ENCODE results near the gene DNAJC6.
"Not testable (repeated sequence)": the region's sequence is repeated elsewhere in the genome, so short reads cannot be mapped to it uniquely, and the experiment has no call there.

Gene DNAJC6

DNA sequence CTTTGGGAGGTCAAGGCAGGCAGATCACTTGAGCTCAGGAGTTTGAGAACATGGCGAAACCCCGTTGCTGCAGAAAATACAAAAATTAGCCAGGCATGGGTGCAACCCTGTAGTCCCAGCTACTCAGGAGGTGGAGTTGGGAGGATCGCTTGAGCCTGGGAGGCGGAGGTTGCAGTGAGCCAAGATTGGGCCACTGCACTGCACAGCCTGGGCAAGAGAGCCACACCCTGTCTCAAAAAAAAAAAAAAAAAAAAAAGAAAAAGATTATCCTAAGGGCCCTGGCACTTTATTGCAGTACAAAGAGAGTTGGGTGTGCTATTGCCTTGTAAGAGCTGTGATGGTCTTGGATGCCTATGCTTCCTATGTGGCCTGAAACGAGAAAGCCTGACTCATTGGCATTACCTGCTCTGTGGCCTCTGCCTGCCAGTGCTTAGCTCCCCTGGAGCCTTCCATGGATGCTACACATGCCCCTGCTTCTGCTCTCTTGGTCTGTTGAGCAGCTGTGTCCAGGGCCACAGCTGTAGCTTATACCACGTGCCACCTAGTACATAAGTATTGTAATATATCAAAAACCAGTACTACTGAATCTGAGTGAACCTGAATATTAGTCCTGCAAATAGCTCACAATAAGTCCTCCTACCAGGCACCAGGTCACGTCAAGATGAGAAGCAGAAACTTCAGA, 45.8 kb downstream of the DNAJC6 start:
- no peak for DNase-seq (ENCODE audit: low read depth in 1 of 2, low spot score in 1 of 2)

DNA sequence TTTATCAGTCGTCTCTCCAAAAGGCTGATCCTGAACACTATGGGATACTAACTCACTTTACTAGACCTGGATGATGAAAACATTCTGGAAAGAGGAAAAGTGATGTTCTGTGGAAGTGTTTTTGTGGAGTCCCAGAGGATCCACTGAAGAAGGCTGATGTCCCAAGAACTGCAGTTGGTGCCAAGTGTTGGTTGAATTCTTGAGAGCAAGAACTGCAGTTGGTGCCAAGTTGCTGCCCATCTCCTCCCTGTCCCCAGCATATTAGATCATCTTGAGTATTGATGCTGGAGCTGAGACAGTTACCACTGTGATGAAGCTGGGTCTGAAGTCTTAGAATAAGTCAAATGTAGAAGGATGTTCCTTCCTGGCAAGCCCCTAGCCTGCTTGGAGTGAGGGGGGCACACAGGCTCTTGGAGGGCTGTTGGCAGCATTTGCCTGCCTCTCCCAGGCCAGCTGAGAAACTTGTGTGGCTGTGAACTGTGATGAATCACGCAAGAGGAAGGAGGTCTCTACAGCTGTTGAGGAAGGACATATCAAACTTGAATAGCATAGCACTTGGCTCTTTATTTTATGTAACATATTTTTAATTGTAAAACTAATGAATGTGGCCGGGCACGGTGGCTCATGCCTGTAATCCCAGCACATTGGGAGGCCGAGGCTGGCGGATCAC, 48.1 kb downstream of the DNAJC6 start:
- DNase-seq (ENCODE audit: low read depth in 1 of 2, low spot score in 1 of 2) = no peak

DNA sequence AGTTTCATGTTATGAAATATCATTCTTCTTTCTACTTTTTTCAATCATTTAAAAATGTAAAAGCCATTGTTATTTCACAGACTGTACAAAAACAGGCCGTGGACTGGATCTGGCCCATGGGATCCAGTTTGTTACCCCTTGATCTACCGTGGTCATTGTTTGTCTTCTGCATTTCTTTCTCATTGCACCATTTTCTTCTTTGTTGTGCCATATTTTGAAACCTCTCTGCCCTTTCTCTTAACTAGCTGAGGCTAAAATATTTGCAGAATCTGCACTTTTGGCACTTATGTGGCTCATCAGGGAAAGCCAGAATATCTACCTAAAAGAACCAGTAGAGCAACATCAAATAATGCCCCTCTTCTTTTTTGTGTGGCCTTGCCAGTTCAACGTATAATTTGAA, 50.5 kb downstream of the DNAJC6 start:
- no peak for DNase-seq (ENCODE audit: low read depth in 1 of 2, low spot score in 1 of 2)

DNA sequence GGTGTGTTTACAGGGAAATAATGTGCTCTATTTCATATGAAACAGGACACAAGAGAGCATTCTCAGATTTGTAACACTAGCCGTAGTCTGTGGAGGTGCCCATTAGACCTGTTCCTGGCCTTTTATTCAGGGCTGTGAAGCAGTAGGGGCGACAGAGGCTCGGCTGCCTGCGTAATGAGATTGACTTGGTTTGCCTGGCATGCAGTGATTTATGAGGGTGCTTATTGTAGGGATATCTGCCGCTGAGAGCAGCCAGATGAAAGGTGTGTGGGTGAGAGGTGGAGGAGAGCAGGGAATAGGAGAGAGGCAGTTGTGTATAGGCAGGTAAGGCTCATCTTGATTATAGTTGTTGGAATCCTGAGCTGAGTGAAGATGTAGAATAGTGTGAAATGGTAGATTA, 51.3 kb downstream of the DNAJC6 start:
- no peak for DNase-seq (ENCODE audit: low read depth in 1 of 2, low spot score in 1 of 2)

DNA sequence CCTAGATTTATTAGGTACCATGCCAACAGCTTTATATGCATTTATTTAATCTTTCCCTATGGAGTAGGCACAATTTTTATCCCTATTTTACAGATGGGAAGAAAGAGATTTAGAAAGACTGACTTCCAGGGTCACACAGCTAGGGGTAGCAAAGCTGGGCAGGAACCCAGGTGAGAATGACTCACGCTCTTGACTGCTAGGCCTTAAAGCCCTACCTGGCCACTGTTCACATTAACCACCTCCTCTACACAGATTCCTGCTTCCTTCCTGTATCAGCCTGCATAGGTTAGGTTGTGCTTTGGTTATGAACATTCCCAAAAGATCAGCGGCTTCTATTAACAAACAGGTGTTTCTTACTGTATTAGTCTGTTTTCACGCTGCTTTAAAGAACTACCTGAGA, 53.2 kb downstream of the DNAJC6 start:
- DNase-seq (ENCODE audit: low read depth in 1 of 2, low spot score in 1 of 2) = no peak

DNA sequence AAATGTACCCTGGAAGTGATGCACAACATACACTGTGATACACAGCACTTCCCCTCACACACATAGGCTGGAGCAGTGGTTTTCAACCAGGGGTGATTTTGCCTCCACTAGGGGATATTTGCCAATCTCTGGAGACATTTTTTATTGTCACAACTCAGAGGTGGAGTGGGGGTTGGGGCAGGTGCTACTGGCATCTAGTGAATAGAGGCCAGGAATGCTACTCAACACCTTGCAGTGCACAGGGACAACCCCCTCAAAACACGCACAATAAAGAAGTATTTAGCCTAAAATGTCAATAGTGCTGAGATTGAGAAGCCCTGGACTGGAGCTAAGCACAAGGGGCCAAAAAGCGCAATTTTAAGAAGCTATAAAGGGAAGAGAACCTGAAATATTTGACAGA, 54.1 kb downstream of the DNAJC6 start:
- DNase-seq (ENCODE audit: low read depth in 1 of 2, low spot score in 1 of 2) = no peak

DNA sequence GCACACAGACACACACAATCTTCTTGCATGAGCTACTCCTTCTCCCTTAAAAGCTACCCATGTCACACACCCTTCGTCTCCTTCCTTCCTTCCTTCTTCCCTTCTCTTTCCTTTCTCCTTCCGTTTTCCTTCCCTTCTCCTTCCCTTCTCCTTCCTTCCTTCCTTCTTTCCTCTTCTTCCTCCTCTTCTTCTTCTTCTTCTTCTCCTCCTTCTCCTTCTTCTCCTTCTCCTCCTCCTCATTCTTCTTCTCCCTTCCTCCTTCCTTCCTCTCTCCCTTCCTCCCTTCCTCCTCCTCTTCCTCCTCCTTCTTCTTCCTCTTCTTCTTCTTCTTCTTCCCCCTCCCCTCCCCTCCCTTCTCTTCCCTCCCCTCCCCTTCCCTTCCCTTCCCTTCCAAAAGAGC, 59.1 kb downstream of the DNAJC6 start:
- DNase-seq (ENCODE audit: low read depth in 1 of 2, low spot score in 1 of 2) = no peak

DNA sequence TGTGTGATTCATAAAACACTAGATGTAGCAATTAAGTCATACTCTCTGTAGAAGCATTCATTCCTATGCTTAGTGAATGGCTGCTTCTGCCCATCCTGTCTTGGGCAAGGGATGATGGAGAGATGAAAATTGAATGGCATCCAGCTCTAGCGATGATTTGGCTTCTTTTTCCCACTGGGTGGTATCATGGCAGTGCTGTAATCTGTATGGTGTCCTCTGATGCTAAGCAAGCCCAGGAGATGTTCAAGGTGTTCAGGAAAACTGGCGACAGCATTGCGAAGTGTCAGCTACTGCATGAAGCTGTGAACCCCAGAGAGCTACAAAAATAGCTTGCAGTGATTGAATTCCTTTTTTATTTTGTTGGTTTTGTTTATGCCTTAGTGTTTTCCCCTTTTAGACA, 62.2 kb downstream of the DNAJC6 start:
- DNase-seq (ENCODE audit: low read depth in 1 of 2, low spot score in 1 of 2) = no peak

DNA sequence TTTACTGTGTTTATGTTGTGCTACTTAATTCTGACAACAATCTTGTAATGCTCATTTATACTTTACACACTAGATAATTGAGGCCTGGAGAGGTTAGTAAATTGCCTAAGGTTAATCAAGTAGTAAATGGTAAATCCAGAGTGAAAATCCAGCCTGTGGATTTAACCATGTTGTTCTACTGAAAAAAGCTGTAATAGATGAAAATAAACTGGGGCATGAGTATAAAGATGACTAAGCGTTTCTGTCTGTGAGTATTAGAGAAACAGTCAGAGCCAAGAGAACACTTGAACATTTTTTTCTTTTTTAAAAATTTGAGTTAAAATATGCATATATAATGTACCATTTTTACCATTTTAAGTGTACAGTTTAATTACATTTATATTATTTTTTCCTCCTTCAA, 63.2 kb downstream of the DNAJC6 start:
- no peak for DNase-seq (ENCODE audit: low read depth in 1 of 2, low spot score in 1 of 2)

DNA sequence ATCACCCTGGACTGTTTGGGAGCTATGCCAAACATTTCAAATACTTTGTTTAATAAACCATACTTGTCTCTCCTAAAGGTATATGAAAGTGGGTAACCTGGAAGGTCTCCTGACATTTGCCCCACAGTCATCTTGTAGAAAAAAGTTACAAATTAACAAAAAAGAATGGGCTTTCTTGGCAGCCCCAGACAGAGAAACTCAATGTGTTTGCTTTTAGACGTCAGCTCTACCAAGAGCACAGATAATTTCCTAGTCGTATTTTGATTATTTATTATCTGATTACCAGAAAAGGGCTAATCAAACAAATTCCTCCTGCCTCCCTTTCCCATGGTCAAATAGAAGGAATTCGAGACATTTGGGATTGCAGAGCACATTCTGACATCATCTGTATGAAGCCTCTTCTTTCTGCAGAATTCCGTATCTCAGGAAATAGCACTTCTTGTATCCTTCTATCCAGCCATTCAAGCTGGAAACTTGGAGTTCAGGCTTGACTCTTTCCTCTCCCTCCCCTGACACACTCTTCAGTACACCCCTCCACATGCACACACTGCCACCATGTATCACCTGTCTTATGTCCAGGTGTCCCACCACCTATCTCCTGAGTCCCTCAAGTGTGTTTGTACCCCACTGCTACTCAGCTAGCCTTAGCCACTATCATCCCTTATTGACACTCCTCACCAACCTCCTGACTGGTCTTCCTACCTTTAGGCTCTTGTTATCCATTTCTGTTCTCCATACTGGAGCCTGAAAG, 68.3 kb downstream of the DNAJC6 start:
- DNase-seq (ENCODE audit: low read depth in 1 of 2, low spot score in 1 of 2) = no peak

DNA sequence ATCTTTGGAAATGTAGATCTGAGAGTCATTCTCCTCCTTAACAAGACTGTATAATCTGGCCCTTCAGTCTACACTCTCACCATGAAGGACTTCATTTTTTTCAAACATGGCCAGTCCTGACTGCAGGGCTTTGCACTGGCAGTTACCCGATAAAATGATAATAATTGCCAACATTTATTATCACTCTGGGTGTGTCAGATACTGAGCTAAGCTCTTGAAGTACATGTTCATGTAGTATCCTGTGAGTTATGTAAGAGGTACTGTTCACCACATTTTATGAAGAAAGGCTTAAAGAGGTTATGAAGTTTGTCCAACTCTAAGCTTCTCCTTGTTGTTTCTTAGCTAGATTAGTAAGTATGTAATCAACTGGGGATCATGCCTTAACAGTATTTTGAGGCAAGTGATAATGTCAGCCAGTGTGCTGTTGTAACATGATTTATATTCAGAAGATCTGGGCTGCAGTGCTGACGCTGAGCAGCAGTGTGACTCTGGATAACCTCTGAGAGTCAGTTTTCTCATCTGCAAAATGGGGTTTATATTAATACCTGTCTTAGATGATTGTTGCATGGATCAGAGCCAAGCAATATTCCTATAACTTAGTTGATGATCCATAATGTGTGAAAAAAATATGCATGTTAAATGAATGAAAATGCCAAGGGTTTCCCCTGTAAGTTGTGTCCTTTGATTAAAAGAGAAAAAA, 69.1 kb downstream of the DNAJC6 start:
- DNase-seq (ENCODE audit: low read depth in 1 of 2, low spot score in 1 of 2) = no peak

DNA sequence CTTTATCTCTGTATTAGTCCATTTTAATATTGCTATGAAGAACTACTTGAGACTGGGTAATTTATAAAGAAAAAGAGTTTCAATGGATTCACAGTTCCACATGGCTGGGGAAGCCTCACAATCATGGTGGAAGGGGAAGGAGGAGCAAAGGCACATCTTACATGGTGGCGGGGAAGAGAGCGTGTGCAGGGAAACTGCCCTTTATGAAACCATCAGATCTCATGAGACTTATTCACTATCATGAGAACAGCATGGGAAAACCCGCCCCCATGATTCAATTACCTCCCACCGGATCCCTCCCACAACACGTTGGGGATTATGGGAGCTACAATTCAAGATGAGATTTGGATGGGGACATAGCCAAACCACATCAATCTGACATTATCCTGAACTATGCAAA, 75.1 kb downstream of the DNAJC6 start:
- not testable (repeated sequence) for DNase-seq (ENCODE audit: low read depth in 1 of 2, low spot score in 1 of 2)

DNA sequence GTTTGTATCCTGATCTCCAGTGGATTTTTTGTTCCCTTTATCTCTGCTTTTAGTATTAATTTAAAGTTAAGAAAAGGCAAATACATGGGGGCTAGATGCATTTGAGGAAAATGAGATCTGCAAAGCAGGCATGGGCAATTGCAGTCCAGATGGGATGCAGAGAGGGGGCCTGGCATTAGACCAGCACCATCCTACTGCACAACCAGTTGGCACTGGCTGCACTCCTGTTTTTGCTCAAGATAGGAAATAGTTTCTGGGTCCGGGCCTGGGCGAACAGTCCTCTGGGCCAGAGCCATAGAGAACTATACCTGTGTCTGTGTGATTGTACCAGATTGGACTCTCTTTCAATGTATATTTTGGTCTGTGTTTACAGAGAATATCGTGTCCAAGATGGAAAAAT, 77.1 kb downstream of the DNAJC6 start:
- no peak for DNase-seq (ENCODE audit: low read depth in 1 of 2, low spot score in 1 of 2)

DNA sequence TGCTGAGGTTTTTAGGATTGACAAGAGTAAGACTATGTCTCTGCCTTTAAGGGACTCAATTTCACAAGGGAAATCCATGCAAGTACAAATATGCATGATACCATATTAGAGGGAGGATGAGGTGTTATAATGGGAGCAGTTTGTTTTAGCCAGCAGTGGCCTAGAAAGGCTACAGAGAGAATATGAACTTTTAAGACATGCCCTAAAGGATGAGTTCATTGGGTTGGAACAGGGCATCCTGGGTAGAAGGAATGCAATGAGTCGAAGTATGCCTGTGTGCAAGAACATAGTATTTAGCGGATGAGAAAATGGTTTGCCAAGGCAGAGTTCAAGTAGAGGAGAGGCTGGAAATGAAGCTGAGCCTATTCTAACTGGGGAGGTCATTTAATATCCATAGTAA, 78.5 kb downstream of the DNAJC6 start:
- no peak for DNase-seq (ENCODE audit: low read depth in 1 of 2, low spot score in 1 of 2)

DNA sequence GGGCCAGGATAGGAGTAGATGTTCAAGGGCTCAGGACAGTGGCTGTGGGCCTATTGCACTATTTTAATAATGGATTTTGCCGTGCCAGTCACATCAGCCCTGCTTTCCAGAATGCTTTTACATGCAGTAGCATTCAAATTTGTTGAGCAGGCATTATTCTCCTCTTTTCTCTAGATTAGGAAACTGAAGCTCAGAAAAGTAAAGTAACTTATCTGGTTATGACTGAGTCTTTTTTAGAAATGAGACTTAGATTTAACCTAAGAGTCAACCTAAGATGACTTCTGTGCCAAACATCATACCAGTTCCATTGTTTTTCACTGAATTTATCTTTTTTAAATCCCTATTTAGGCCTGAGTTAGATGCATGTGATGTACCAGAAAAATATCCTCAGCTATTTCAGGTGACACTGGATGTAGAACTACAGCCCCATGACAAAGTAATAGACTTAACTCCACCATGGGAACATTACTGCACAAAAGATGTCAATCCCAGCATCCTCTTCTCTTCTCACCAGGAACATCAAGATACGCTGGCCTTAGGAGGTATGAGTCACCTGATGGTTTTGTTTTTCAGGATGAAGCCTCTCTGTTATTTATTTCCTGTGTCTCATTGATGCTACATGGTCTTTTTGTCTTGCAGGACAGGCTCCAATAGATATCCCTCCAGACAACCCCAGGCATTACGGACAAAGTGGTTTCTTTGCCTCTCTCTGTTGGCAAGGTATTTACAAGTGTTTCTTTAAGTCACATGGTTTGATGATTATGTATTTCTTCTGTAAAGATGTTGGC, 79.8 kb downstream of the DNAJC6 start:
- DNase-seq (ENCODE audit: low read depth in 1 of 2, low spot score in 1 of 2) = no peak

DNA sequence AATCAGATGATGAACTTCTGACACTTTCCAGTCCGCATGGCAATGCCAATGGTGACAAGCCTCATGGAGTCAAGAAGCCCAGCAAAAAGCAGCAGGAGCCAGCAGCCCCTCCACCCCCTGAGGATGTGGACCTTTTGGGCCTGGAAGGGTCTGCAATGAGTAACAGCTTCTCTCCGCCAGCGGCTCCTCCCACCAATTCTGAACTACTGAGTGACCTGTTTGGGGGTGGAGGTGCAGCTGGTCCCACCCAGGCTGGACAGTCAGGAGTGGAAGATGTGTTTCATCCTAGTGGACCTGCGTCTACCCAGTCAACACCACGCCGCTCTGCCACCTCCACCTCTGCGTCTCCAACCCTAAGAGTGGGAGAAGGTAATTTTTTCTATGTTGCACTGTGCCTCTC, 83.2 kb downstream of the DNAJC6 start:
- DNase-seq (ENCODE audit: low read depth in 1 of 2, low spot score in 1 of 2) = no peak

DNA sequence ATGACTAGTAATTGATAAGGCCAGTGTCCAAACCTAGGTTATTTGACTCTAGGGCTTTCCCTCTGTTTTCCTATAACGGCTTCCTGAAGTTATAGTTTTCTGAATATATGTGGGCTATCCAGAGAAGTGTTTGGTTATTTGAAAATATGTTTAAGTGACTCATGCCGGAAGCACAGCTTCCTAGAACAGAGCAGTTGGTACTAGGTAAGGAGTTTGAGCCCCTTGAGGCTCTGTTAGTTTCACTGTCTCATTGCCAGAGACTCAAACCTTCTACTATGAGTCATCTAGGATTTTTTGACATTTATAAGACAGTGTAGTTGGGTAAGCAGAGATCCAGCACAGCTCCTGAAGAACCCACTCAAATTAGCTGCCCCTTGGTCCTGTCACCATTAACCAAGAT, 84.0 kb downstream of the DNAJC6 start:
- DNase-seq (ENCODE audit: low read depth in 1 of 2, low spot score in 1 of 2) = no peak

DNA sequence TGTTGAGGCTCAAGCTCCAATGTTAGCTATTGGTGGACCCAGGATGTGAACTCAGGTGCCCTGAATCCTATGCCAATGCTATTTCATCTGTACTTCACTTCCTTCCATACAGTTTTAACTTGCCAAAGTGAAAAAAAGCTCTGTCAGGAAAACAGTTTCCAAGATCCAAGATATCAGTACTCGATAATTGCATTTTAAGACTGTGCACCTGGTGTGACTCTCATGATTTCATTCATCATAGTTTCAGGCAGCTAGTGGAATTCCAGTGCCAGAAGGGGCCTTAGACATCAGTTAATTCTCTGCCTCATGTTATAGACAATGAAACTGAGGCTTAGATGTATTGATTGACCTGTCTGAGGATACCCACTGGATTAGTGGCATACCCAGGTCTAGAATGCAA, 84.6 kb downstream of the DNAJC6 start:
- no peak for DNase-seq (ENCODE audit: low read depth in 1 of 2, low spot score in 1 of 2)

DNA sequence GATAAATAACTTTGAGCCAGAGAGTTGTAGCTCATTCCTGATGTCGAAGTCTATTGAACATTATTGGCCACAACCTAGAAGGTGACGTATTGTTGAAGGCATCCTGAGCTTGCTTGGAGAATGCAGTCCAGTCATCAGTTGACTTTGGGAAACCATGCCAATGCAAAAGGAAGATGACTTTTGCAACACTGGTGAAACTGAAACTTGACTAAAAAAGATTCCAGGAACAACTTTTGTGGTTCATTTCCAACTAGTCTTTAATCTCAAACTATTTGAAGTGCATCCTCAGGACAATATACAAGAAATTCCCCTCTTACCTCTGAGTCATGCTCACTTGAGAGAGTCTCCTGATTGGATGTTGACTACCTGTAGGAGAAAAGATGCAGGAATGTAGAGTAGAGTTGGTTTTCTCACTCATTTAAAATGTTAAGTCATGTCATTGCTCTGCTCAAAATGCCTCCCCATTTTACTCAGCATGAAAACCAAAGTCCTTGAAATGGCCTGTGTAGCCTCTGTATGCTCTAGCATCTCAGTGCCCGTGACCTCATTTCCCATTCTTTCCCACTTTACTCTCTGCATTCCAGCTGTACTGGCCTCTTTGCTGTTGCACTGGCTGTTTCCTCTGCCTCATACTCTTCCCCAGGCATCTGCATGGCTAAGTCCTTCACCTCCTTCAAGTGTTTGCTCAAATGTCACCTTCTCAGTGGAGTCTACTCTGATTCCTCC, 86.7 kb downstream of the DNAJC6 start:
- DNase-seq (ENCODE audit: low read depth in 1 of 2, low spot score in 1 of 2) = no peak

DNA sequence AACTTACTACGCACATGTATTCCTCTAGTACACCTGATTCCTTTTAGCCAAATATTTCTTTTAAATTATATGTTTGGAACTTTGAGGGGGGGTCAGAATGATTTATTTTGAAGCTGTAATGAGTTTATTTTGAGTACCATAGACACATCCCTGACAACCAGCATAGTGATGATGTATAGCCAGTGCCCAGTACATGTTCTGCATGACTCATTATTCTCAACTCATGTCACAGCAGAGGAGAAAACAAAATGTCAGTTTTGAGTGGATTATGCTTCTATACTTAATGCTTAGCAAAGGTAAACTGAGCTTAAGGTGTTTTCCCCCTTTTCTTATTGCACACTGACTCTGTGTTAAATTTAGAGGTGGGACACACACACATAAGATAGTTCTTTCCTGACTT, 88.7 kb downstream of the DNAJC6 start:
- no peak for DNase-seq (ENCODE audit: low read depth in 1 of 2, low spot score in 1 of 2)

Measured in activated CD4-positive, alpha-beta T cell treated with anti-CD3 and anti-CD28 coated beads, Interleukin-2, amount 50 U/mL, for 24 hours (primary cell).